AG04449 (cell line): ENCODE measurements around the gene LRRC28.

Experiments used
- CTCF ChIA-PET: fragments of 350-600 bp; formaldehyde crosslinking; extraction: SDS; loops from one replicate; lab custom pipeline; 2021; ENCODE audit warnings: antibody characterized with exemption; lab: Yijun Ruan, JAX
- POLR2A ChIA-PET: fragments of 400-600, 350-600 bp; formaldehyde crosslinking; extraction: SDS; loops from one replicate; lab custom pipeline; 2020; ENCODE audit warnings: antibody characterized with exemption, inconsistent platforms; lab: Yijun Ruan, JAX
- DNase-seq: peaks from one replicate; pipeline ENCODE4 v3.0.0-alpha.2; 2010; ENCODE audit warnings: low read depth, low spot score
- H3K4me3 ChIP-seq: 2 replicates; pipeline ENCODE4 v1.5.1; 2011; ENCODE audit warnings: low read depth, mild to moderate bottlenecking, control low read depth, low read length
- TF ChIP-seq, protein P1 (sequence below): IDR thresholded peaks from one replicate; pipeline ENCODE4 v1.5.1; 2011; ENCODE audit warnings: mild to moderate bottlenecking, moderate library complexity, low read length, control low read depth, inconsistent platforms; ENCODE audit not compliant: insufficient read depth; ENCODE audit errors: missing control alignments

Gene LRRC28

DNA sequence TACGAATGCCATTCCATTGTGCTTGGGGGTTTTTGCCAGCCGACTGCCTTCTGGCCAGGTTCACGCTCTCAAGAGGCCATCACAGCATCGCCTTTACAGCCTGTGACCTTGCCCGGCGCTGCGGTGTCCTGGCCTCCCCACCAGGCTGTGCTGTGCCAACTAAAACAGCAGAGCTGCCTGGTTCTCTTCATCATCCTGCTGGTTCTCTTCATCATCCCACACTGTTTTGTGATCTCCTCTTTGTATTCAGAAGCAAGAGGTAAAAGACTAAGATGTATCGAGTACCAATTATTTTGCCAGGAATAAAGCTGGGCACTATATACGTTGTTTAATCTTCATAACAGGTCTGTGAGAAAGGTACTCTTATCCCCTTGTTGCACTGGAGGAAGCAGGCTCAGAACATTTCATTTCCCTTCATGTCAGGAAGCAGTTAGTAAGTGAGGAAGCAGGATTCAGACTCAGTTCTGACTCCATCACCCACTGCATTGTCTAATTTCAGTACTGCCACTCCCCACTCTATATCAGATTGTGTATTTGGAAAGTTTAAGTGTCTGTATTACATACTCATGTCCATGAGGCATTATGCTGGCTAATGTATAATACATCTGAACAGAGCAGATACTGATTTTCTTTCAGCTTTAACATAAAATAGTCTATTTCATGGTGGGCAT is 92.7 kb downstream of the LRRC28 start:
- POLR2A ChIA-PET: no interaction called here
- TF ChIP-seq, protein P1, sequence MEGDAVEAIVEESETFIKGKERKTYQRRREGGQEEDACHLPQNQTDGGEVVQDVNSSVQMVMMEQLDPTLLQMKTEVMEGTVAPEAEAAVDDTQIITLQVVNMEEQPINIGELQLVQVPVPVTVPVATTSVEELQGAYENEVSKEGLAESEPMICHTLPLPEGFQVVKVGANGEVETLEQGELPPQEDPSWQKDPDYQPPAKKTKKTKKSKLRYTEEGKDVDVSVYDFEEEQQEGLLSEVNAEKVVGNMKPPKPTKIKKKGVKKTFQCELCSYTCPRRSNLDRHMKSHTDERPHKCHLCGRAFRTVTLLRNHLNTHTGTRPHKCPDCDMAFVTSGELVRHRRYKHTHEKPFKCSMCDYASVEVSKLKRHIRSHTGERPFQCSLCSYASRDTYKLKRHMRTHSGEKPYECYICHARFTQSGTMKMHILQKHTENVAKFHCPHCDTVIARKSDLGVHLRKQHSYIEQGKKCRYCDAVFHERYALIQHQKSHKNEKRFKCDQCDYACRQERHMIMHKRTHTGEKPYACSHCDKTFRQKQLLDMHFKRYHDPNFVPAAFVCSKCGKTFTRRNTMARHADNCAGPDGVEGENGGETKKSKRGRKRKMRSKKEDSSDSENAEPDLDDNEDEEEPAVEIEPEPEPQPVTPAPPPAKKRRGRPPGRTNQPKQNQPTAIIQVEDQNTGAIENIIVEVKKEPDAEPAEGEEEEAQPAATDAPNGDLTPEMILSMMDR: peak; percentile 12
- DNase-seq: no peak
- H3K4me3 ChIP-seq: no peak overlapping the region
- CTCF ChIA-PET: interaction anchor here (0.8 to 1.7 kb wide), 6 partner anchors 10 to 360 kb away, joined by 3 to 7 read pairs (median 5); no protein-coding TSS in a partner anchor

DNA sequence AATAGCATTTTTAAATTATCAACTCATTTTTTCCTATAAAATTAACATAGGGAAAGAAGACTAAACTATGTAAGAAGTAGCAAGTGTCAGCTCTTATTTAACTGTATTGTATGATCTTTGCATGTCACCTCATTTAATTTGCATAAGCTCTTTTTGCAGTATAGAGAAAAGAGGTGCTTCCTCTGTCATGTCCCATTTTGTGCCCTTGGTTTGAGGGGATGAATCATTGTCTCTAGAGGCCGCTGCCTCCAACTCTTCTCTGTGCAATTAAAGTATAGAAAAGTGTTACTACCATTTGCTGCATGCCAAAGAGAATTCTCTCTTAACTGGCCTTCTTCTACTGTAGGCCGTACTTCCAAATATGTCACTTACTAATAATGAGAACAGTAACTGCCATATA is 93.4 kb downstream of the LRRC28 start:
- no peak overlapping the region for H3K4me3 ChIP-seq
- TF ChIP-seq, protein P1: no peak
- POLR2A ChIA-PET: no interaction called here
- CTCF ChIA-PET: interaction anchor here (0.8 to 1.7 kb wide), 6 partner anchors 11 to 360 kb away, joined by 3 to 7 read pairs (median 5); no protein-coding TSS in a partner anchor
- DNase-seq: no peak

DNA sequence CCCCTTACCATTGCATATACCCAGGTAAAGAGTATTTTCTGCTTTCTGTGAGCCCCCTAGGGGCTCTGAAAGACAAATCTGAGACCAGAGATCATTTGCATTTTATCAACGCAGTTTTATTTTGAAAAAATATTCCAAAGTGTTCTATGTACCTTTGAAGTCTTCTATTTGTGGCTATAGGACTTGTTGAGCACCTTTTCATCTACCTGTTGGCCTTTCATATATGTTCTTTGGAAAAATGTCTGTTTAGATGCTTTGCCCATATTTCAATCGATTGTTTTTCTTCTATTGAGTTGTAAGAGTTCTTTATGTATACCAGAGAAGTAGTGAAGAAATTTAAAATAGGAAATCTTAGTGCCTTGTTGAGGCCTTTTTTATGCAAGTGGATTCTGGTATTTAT is 94.0 kb downstream of the LRRC28 start:
- ChIA-PET CTCF (interaction anchor here (0.8 to 1.3 kb wide), 3 partner anchors 11 to 24 kb away, joined by 3 to 5 read pairs (median 3); no protein-coding TSS in a partner anchor), POLR2A (no interaction called here)
- TF ChIP-seq, protein P1: no peak

DNA sequence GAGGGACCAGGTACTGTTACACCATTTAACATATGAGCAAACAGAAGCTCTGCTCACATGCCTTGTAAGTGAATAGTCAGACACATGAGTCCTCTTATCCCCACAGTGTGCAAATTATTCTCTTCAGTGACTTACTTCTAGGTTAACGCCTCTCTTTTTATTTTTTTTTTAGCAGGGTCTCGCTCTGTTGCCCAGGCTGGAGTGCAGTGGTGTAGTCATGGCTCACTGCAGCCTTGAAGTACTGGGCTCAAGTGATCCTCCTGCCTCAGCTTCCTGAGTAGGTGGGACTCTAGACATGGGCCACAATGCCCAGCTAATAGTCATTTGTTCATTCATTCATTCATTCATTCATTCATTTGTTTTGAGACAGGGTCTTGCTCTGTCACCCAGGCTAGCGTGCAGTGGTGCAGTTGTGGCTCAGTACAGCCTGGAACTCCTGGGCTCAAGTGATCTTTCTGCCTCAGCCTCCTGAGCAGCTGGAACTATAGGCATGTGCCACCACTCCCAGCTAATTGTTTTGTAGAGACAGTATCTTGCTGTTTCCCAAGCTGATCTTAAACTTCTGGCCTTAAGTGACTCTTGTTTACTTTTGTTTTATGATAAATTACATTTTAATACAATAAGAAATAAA is 94.7 kb downstream of the LRRC28 start:
- H3K4me3 ChIP-seq: no peak overlapping the region
- ChIA-PET CTCF (no interaction called here), POLR2A (no interaction called here)
- TF ChIP-seq, protein P1: no peak
- DNase-seq: no peak

More for the DNA sequence above, 94.0 kb downstream of the LRRC28 start:
- DNase-seq: no peak
- no peak overlapping the region for H3K4me3 ChIP-seq

DNA sequence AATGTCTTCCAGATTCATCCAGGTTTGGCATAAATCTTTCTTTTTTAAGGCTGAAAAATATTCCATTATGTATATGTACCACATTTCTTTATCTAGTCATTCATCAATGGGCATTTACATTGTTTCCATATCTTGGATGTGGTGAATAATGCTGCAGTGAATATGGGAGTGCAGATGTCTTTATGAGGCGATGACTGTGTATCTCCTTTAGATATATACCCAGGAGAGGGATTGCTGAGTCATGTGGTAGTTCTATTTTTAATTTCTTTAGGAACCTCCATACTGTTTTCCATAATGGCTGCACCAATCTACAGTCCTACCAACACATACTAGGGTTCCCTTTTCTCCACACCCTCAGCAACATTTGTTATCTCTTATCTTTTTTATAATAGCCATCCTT is 96.3 kb downstream of the LRRC28 start:
- DNase-seq: no peak
- CTCF ChIA-PET: interaction anchor here (1.2 to 3.4 kb wide), 3 partner anchors 15 to 357 kb away, joined by 5 to 13 read pairs (median 7); no protein-coding TSS in a partner anchor
- no peak overlapping the region for H3K4me3 ChIP-seq
- TF ChIP-seq, protein P1: no peak
- POLR2A ChIA-PET: no interaction called here

DNA sequence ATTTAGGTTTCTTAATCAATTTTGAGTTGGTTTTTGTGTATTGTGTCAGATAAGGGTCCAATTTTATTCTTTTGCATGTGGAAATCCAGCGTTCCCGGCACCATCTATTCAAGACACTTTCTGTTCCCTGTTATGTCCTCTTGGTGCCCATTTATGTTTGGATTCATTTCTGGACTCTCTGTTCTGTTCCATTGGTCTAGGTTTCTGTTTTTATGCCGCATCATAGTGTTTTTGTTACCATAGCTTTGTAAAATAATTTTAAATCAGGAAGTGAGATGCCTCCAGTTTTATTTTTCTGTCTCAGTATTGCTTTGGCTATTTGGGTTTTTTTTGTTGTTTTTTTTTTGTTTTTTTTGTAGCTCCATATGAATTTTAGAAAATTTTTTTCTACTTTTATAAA is 97.1 kb downstream of the LRRC28 start:
- no peak overlapping the region for H3K4me3 ChIP-seq
- ChIA-PET POLR2A (no interaction called here), CTCF (interaction anchor here (1.9 to 3.4 kb wide), 3 partner anchors 15 to 356 kb away, joined by 4 to 13 read pairs (median 7); no protein-coding TSS in a partner anchor)
- DNase-seq: no peak
- TF ChIP-seq, protein P1: no peak
